ENCODE measurements around the gene CC2D2B. TPM values are rescaled to one million over a fixed set of nuclear protein-coding genes. Genes with fewer than 3 reads are reported as not detected.

CC2D2B gene
- total and polyA plus RNA-seq, 2 of the 13 experiments (the other 11 are each of a cell fraction or from before 2014, with no cell fraction given): 0.20 TPM; not detected in 1

GRCh38 chr10:96043033-96043892 lies 135.5 kb downstream of the CC2D2B start, which contains the start of gene CCNJ (continued):
- TF ChIP-seq AHDC1 (CRISPR knock-in tag; IDR thresholded peaks at IDR 0.05; ENCODE audit: borderline replicate concordance) (no peak), ZNF260 (CRISPR knock-in tag; IDR thresholded peaks at IDR 0.05; ENCODE audit: borderline replicate concordance, low read depth) (no peak), ZNF577 (CRISPR knock-in tag; IDR thresholded peaks at IDR 0.05; ENCODE audit: borderline replicate concordance, low read depth) (no peak), NFIB (CRISPR knock-in tag; IDR thresholded peaks at IDR 0.05; ENCODE audit: borderline replicate concordance) (no peak), SAP130 (CRISPR knock-in tag; IDR thresholded peaks at IDR 0.05; ENCODE audit: low read depth) (peak; percentile 86), ZNF160 (CRISPR knock-in tag; IDR thresholded peaks at IDR 0.05) (peak; percentile 76; the same call in 1 of the 2 replicates), RCOR2 (CRISPR knock-in tag; IDR thresholded peaks at IDR 0.05) (no peak), ATF2 (CRISPR knock-in tag; IDR thresholded peaks at IDR 0.05) (no peak; the same call in none of the 2 replicates), REL (CRISPR knock-in tag; conservative IDR thresholded peaks at IDR 0.05) (no peak), MEIS1 (CRISPR knock-in tag; IDR thresholded peaks at IDR 0.05; ENCODE audit: borderline replicate concordance) (peak; percentile 90), NR2F1 (CRISPR knock-in tag; IDR thresholded peaks at IDR 0.05) (no peak), ZNF331 (CRISPR knock-in tag; IDR thresholded peaks at IDR 0.05) (peak; percentile 67), MTF1 (CRISPR knock-in tag; IDR thresholded peaks at IDR 0.05) (peak; percentile 15; the same call in 1 of the 2 replicates), ZNF770 (CRISPR knock-in tag; IDR thresholded peaks at IDR 0.05) (no peak; the same call in 1 of the 2 replicates), KLF15 (CRISPR knock-in tag; IDR thresholded peaks at IDR 0.05; ENCODE audit: borderline replicate concordance) (no peak; the same call in 1 of the 2 replicates), SNRNP70 (IDR thresholded peaks at IDR 0.05; ENCODE audit: low read depth, low read length) (no peak), ARNT2 (CRISPR knock-in tag; IDR thresholded peaks at IDR 0.05; ENCODE audit: low read depth) (peak; percentile 95)
